ENCODE measurements around the gene TSHR. TPM values are rescaled to one million over a fixed set of nuclear protein-coding genes. Genes with fewer than 3 reads are reported as not detected.

Gene TSHR
- polyA plus RNA-seq, 2 donors, result 0.02 TPM; not detected in 1

DNA sequence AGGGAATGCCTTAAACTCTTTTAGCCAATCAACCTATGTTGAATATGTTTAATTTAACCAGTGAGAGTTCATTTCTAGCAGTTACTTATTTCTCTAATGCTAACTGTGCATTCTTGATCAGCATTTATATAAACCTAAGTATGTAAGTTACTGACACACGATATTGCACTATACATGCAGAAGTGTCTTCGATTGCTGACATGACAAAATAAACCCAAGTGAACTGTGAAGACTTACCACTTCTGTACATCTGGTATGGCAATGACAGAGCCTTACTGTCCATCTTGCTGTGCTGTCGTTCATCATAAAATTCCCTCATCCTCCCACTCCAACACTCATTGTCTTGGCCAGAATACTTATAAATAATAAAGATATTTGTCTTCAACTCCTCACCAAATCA is 131.8 kb downstream of the TSHR start:
- Histone ChIP-seq H3K27me3 (ENCODE audit: control insufficient read depth in 1 of 2, insufficient read depth in 2 of 2, low read length in 2 of 2) (no peaks in the 10 kb centered on the region), H3K9me3 (ENCODE audit: control insufficient read depth in 2 of 2, insufficient read depth in 1 of 2, low read depth in 1 of 2, low read length in 1 of 2) (no peaks in the 10 kb centered on the region), H3K4me3 (ENCODE audit: low read depth in 1 of 2, low read length in 2 of 2) (no peak overlapping the region), H3K4me1 (ENCODE audit: control insufficient read depth in 2 of 2, insufficient read depth in 2 of 2, low read length in 1 of 2) (no peaks in the 10 kb centered on the region), H3K36me3 (ENCODE audit: control insufficient read depth in 2 of 2, insufficient read depth in 2 of 2, low read length in 1 of 2) (no peaks in the 10 kb centered on the region), H3K27ac (ENCODE audit: low read depth in 2 of 2, low read length in 1 of 2) (no peak overlapping the region)
- 82 to 89% methylated on average over 3 of the region's 3 CpGs for WGBS, 2 donors

DNA sequence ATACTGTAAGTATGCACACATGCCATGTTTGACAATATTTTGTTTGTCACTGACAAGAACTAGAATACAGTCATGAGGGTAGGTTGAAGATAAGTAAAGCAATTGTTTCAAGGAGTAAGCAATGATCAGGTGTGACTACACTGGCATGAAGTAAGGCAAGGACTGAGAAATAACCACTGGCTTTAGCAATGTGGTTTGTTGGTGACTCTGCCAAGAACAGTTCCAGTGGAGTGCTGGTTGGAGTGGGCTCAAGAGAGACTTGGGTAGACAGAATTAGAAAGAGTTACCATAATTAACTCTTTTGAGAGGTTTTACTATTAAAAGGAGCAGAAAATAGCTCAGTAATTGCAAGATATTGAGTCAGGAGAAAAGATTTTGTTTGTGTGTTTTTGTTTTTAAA is 135.7 kb downstream of the TSHR start:
- H3K27ac ChIP-seq (ENCODE audit: low read depth in 2 of 2, low read length in 1 of 2), result no peak overlapping the region
- no peak overlapping the region for H3K4me3 ChIP-seq (ENCODE audit: low read depth in 1 of 2, low read length in 2 of 2)
- no peaks in the 10 kb centered on the region for H3K9me3 ChIP-seq (ENCODE audit: control insufficient read depth in 2 of 2, insufficient read depth in 1 of 2, low read depth in 1 of 2, low read length in 1 of 2)
- H3K36me3 ChIP-seq (ENCODE audit: control insufficient read depth in 2 of 2, insufficient read depth in 2 of 2, low read length in 1 of 2), result no peaks in the 10 kb centered on the region
- H3K27me3 ChIP-seq (ENCODE audit: control insufficient read depth in 1 of 2, insufficient read depth in 2 of 2, low read length in 2 of 2), result no peaks in the 10 kb centered on the region
- no peaks in the 10 kb centered on the region for H3K4me1 ChIP-seq (ENCODE audit: control insufficient read depth in 2 of 2, insufficient read depth in 2 of 2, low read length in 1 of 2)

DNA sequence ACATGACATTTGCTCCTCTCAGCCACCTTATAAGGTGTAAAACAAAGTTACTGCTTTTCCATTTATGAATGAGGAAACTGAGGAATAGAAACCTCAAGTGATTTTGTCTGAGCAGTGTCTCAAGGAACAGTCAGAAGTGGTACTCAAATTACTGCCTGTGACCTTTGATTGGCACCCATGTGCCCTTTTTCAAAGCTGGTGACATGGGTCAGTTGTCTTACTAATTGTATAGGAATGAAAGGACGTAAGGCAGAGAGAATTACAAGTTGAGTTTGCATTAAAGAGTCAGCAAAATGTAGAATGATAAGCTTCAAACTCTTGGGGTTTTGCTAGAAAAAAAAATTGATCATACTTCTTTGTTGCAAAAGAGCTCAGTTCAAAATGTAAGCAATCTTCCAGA is 136.2 kb downstream of the TSHR start:
- no peaks in the 10 kb centered on the region for H3K27me3 ChIP-seq (ENCODE audit: control insufficient read depth in 1 of 2, insufficient read depth in 2 of 2, low read length in 2 of 2)
- WGBS, 2 donors, result 58 to 68% methylated on average over 1 of the region's 1 CpG
- no peaks in the 10 kb centered on the region for H3K9me3 ChIP-seq (ENCODE audit: control insufficient read depth in 2 of 2, insufficient read depth in 1 of 2, low read depth in 1 of 2, low read length in 1 of 2)
- H3K27ac ChIP-seq (ENCODE audit: low read depth in 2 of 2, low read length in 1 of 2), result no peak overlapping the region
- H3K36me3 ChIP-seq (ENCODE audit: control insufficient read depth in 2 of 2, insufficient read depth in 2 of 2, low read length in 1 of 2), result no peaks in the 10 kb centered on the region
- no peak overlapping the region for H3K4me3 ChIP-seq (ENCODE audit: low read depth in 1 of 2, low read length in 2 of 2)
- no peaks in the 10 kb centered on the region for H3K4me1 ChIP-seq (ENCODE audit: control insufficient read depth in 2 of 2, insufficient read depth in 2 of 2, low read length in 1 of 2)

- Histone ChIP-seq H3K27me3 (ENCODE audit: control insufficient read depth in 1 of 2, insufficient read depth in 2 of 2, low read length in 2 of 2) (no peaks in the 10 kb centered on the region), H3K27ac (ENCODE audit: low read depth in 2 of 2, low read length in 1 of 2) (no peak overlapping the region), H3K9me3 (ENCODE audit: control insufficient read depth in 2 of 2, insufficient read depth in 1 of 2, low read depth in 1 of 2, low read length in 1 of 2) (no peaks in the 10 kb centered on the region), H3K4me1 (ENCODE audit: control insufficient read depth in 2 of 2, insufficient read depth in 2 of 2, low read length in 1 of 2) (no peaks in the 10 kb centered on the region), H3K36me3 (ENCODE audit: control insufficient read depth in 2 of 2, insufficient read depth in 2 of 2, low read length in 1 of 2) (no peaks in the 10 kb centered on the region), H3K4me3 (ENCODE audit: low read depth in 1 of 2, low read length in 2 of 2) (no peak overlapping the region)
- 96% methylated on average over 2 of the region's 2 CpGs for WGBS, 2 donors
Observed at GRCh38 chr14:81093651-81094050, 138.2 kb downstream of the TSHR start.

DNA sequence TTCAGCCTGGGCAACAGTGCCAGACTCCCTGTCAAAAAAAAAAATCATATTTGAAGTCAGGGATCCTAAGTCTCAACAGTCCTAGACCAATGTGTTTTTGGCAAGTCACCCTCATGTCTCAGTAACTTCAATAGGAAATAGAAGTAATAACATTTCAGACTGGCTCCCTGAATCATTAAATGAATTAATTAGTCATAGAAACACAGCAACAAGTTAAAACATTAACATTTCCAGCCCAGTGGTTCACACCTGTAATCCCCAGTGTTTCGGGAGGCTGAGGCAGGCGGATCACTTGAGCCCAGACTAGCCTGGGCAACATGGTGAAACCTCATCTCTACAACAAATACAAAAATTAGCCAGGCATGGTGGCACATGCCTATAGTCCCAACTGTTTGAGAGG is 140.1 kb downstream of the TSHR start:
- Histone ChIP-seq H3K36me3 (ENCODE audit: control insufficient read depth in 2 of 2, insufficient read depth in 2 of 2, low read length in 1 of 2) (no peaks in the 10 kb centered on the region), H3K27me3 (ENCODE audit: control insufficient read depth in 1 of 2, insufficient read depth in 2 of 2, low read length in 2 of 2) (no peaks in the 10 kb centered on the region), H3K27ac (ENCODE audit: low read depth in 2 of 2, low read length in 1 of 2) (no peak overlapping the region), H3K4me3 (ENCODE audit: low read depth in 1 of 2, low read length in 2 of 2) (no peak overlapping the region), H3K9me3 (ENCODE audit: control insufficient read depth in 2 of 2, insufficient read depth in 1 of 2, low read depth in 1 of 2, low read length in 1 of 2) (no peaks in the 10 kb centered on the region), H3K4me1 (ENCODE audit: control insufficient read depth in 2 of 2, insufficient read depth in 2 of 2, low read length in 1 of 2) (no peaks in the 10 kb centered on the region)
- WGBS, 2 donors, result 62 to 84% methylated on average over 2 of the region's 2 CpGs

- WGBS, 2 donors, result 83 to 85% methylated on average over 3 of the region's 3 CpGs
- no peaks in the 10 kb centered on the region for H3K9me3 ChIP-seq (ENCODE audit: control insufficient read depth in 2 of 2, insufficient read depth in 1 of 2, low read depth in 1 of 2, low read length in 1 of 2)
Observed at GRCh38 chr14:81096656-81097055, 141.2 kb downstream of the TSHR start.

DNA sequence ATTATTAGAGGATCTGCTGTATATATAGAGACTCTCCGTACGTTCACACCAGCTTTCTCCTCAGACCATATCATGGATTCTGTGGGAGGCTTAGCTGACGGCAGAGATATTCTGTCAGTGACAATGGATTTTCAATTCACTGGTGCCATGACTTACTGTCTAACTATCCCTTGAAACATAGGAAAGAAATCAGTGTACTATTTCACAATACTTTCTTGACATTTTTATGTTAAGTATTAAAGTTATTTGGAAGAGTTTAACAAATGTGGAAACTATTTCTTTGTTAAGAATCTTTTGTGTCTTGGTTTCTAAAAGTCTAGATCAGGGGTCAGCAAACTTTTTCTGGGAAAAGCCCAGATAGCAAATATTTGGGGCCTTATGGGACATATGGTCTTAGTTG is 146.8 kb downstream of the TSHR start:
- H3K4me3 ChIP-seq (ENCODE audit: low read depth in 1 of 2, low read length in 2 of 2), result no peak overlapping the region
- H3K27ac ChIP-seq (ENCODE audit: low read depth in 2 of 2, low read length in 1 of 2), result no peak overlapping the region
- H3K4me1 ChIP-seq (ENCODE audit: control insufficient read depth in 2 of 2, insufficient read depth in 2 of 2, low read length in 1 of 2), result no peaks in the 10 kb centered on the region
- WGBS, 2 donors, result 94 to 95% methylated on average over 3 of the region's 3 CpGs
- no peaks in the 10 kb centered on the region for H3K9me3 ChIP-seq (ENCODE audit: control insufficient read depth in 2 of 2, insufficient read depth in 1 of 2, low read depth in 1 of 2, low read length in 1 of 2)
- no peaks in the 10 kb centered on the region for H3K36me3 ChIP-seq (ENCODE audit: control insufficient read depth in 2 of 2, insufficient read depth in 2 of 2, low read length in 1 of 2)
- no peaks in the 10 kb centered on the region for H3K27me3 ChIP-seq (ENCODE audit: control insufficient read depth in 1 of 2, insufficient read depth in 2 of 2, low read length in 2 of 2)

More at GRCh38 chr14:81096656-81097055, 141.2 kb downstream of the TSHR start:
- no peak overlapping the region for H3K4me3 ChIP-seq (ENCODE audit: low read depth in 1 of 2, low read length in 2 of 2)
- H3K36me3 ChIP-seq (ENCODE audit: control insufficient read depth in 2 of 2, insufficient read depth in 2 of 2, low read length in 1 of 2), result no peaks in the 10 kb centered on the region
- H3K27ac ChIP-seq (ENCODE audit: low read depth in 2 of 2, low read length in 1 of 2), result no peak overlapping the region
- no peaks in the 10 kb centered on the region for H3K4me1 ChIP-seq (ENCODE audit: control insufficient read depth in 2 of 2, insufficient read depth in 2 of 2, low read length in 1 of 2)
- H3K27me3 ChIP-seq (ENCODE audit: control insufficient read depth in 1 of 2, insufficient read depth in 2 of 2, low read length in 2 of 2), result no peaks in the 10 kb centered on the region

DNA sequence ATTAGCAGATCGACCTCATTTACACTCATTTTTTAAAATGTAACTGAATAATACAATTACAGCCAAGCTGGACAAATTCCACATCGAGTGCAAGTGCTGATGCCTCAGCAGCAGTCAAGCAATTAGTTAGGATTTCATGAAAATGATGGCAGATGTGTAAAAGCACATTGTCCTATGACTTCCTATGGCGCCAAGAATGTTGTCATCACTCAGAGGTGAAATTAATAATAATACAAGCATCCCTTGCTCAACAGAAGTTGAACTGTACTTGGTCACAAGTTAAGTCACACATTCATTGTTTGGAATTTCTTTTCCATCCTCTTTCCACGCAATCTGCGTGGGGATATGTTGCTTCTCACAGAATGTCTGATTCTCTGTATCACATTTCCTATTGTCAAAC is 148.0 kb downstream of the TSHR start:
- Histone ChIP-seq H3K4me1 (ENCODE audit: control insufficient read depth in 2 of 2, insufficient read depth in 2 of 2, low read length in 1 of 2) (no peaks in the 10 kb centered on the region), H3K36me3 (ENCODE audit: control insufficient read depth in 2 of 2, insufficient read depth in 2 of 2, low read length in 1 of 2) (no peaks in the 10 kb centered on the region), H3K9me3 (ENCODE audit: control insufficient read depth in 2 of 2, insufficient read depth in 1 of 2, low read depth in 1 of 2, low read length in 1 of 2) (no peaks in the 10 kb centered on the region), H3K27me3 (ENCODE audit: control insufficient read depth in 1 of 2, insufficient read depth in 2 of 2, low read length in 2 of 2) (no peaks in the 10 kb centered on the region), H3K4me3 (ENCODE audit: low read depth in 1 of 2, low read length in 2 of 2) (no peak overlapping the region), H3K27ac (ENCODE audit: low read depth in 2 of 2, low read length in 1 of 2) (no peak overlapping the region)
- WGBS, 2 donors, result 88 to 91% methylated on average over 5 of the region's 5 CpGs

DNA sequence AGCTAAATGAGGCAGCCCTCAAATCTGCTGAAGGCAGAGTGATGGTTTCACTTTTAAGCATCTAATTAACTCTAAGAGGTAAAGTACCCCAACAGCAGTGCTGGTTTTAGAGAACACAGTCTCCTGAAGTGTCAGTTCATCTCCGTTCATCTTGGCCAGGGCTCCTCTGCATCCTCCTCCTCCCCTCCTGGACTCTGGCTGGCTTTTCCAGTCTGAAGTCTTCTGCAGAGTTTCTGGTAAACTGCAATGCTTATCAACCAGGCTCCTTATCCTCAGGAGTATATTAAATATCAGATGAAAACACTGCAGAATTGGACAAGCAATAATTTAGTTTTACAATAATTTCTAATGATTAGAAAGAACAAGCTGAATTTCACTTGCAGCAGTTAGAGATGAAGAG is 150.0 kb downstream of the TSHR start:
- Histone ChIP-seq H3K36me3 (ENCODE audit: control insufficient read depth in 2 of 2, insufficient read depth in 2 of 2, low read length in 1 of 2) (no peaks in the 10 kb centered on the region), H3K27me3 (ENCODE audit: control insufficient read depth in 1 of 2, insufficient read depth in 2 of 2, low read length in 2 of 2) (no peaks in the 10 kb centered on the region), H3K4me1 (ENCODE audit: control insufficient read depth in 2 of 2, insufficient read depth in 2 of 2, low read length in 1 of 2) (no peaks in the 10 kb centered on the region), H3K4me3 (ENCODE audit: low read depth in 1 of 2, low read length in 2 of 2) (no peak overlapping the region), H3K9me3 (ENCODE audit: control insufficient read depth in 2 of 2, insufficient read depth in 1 of 2, low read depth in 1 of 2, low read length in 1 of 2) (no peaks in the 10 kb centered on the region), H3K27ac (ENCODE audit: low read depth in 2 of 2, low read length in 1 of 2) (no peak overlapping the region)
- 52 to 82% methylated on average over 1 of the region's 1 CpG for WGBS, 2 donors

DNA sequence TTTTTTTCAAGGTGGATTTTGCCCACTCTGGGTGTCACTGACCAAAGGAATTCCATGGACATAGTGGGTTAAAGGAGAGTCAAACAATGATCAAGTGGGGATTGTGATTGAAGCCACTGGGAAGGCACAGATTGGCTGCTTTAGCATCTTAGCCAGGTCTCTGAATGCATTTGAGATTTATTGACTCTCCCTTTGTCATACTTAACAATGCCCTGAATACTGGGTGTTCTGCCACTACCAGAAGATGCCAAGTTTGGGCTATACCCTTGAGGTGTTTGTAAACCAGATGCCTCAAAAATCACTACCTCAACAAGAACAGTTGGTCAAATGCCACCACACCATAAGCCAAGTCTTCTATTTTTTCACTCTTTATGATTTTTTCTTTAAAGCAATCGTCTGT is 150.5 kb downstream of the TSHR start:
- Histone ChIP-seq H3K4me1 (ENCODE audit: control insufficient read depth in 2 of 2, insufficient read depth in 2 of 2, low read length in 1 of 2) (no peaks in the 10 kb centered on the region), H3K27me3 (ENCODE audit: control insufficient read depth in 1 of 2, insufficient read depth in 2 of 2, low read length in 2 of 2) (no peaks in the 10 kb centered on the region), H3K9me3 (ENCODE audit: control insufficient read depth in 2 of 2, insufficient read depth in 1 of 2, low read depth in 1 of 2, low read length in 1 of 2) (no peaks in the 10 kb centered on the region), H3K4me3 (ENCODE audit: low read depth in 1 of 2, low read length in 2 of 2) (no peak overlapping the region), H3K36me3 (ENCODE audit: control insufficient read depth in 2 of 2, insufficient read depth in 2 of 2, low read length in 1 of 2) (no peaks in the 10 kb centered on the region), H3K27ac (ENCODE audit: low read depth in 2 of 2, low read length in 1 of 2) (no peak overlapping the region)
- WGBS, 2 donors, result 50 to 63% methylated on average over 1 of the region's 1 CpG

Measured in esophagus (tissue), 2 donors.